HUES64 (cell line): ENCODE measurements around the gene MICAL3.

Experiments
- H3K27ac ChIP-seq: 2 replicates; pipeline ENCODE4 v1.7.0; 2013; ENCODE audit warnings: low read depth, low read length, inconsistent platforms
- H3K27me3 ChIP-seq: 2 replicates; pipeline ENCODE4 v1.6.1; 2013; ENCODE audit warnings: mild to moderate bottlenecking, low read length; ENCODE audit not compliant: insufficient read depth
- H3K36me3 ChIP-seq: 2 replicates; pipeline ENCODE4 v1.6.1; 2013; ENCODE audit warnings: mild to moderate bottlenecking, low read length; ENCODE audit not compliant: insufficient read depth
- H3K4me1 ChIP-seq: 2 replicates; pipeline ENCODE4 v1.6.1; 2013; ENCODE audit warnings: mild to moderate bottlenecking, low read length, moderate library complexity; ENCODE audit not compliant: insufficient read depth
- H3K4me3 ChIP-seq: 2 replicates; pipeline ENCODE4 v1.5.1; 2013; ENCODE audit warnings: mild to moderate bottlenecking, low read length, moderate library complexity
- H3K9ac ChIP-seq: 2 replicates; pipeline ENCODE4 v1.6.1; 2013; ENCODE audit warnings: mild to moderate bottlenecking, low read depth, low read length
- H3K9me3 ChIP-seq: 2 replicates; pipeline ENCODE4 v1.6.1; 2013; ENCODE audit warnings: low read depth, low read length; ENCODE audit not compliant: insufficient read depth
- WGBS: fragments of 150-250, 120-280 bp; methylation state at CpG from one replicate; pipeline ENCODE4 v1.1.7; 2013; ENCODE audit warnings: missing lambda C conversion rate; 5-methylcytosine and 5-hydroxymethylcytosine counted together

The MICAL3 gene

DNA sequence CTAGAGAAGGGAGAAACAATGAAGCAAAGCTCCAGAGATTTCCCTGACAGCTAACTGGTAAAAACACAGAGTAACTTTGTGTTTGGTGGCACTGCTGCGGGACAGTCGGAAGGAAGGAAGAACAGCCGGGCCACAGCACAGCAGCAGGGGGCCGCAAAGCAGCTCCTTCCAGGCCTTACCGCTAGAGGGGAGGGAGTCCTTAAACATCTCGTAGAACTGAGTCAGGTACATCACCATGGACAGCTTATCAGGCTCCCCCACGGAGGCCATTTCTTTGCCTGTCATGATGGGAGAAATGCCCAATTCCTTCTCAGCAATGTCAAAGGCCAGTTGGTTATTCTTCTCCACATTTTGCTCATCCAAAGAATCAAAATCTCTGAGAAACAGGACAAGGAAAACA is 135.5 kb downstream of the MICAL3 start:
- Histone ChIP-seq H3K4me1 (no peaks in the 10 kb centered on the region), H3K36me3 (peaks cover 59% of the 10 kb centered on the region), H3K4me3 (no peak overlapping the region), H3K9ac (no peak overlapping the region), H3K27ac (no peak overlapping the region), H3K9me3 (no peaks in the 10 kb centered on the region), H3K27me3 (no peaks in the 10 kb centered on the region)
- WGBS, result 51% methylated on average over 7 of the region's 7 CpGs

DNA sequence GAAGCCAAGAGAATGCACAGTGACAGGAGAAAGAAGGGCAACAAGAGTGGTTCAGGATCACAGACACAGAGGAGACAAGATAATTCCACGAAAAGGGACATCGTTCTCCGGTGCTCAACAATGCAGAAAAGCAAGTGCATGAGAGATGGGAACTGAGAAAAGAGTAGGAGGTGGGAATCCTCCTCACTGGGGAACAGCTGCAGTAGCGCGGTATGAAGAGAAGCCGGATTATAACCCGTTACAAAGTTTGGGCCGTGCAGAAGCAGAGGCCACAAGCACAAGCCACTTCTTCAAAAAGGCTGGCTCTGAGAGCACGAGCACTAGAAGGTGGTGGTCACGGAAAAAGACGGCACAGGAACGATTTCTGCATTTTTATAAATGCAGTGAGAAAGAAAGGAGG is 135.9 kb downstream of the MICAL3 start:
- H3K27ac ChIP-seq, result no peak overlapping the region
- no peaks in the 10 kb centered on the region for H3K27me3 ChIP-seq
- peaks cover 56% of the 10 kb centered on the region for H3K36me3 ChIP-seq
- H3K4me3 ChIP-seq, result no peak overlapping the region
- no peaks in the 10 kb centered on the region for H3K9me3 ChIP-seq
- no peaks in the 10 kb centered on the region for H3K4me1 ChIP-seq
- no peak overlapping the region for H3K9ac ChIP-seq
- WGBS, result 90% methylated on average over 12 of the region's 12 CpGs

DNA sequence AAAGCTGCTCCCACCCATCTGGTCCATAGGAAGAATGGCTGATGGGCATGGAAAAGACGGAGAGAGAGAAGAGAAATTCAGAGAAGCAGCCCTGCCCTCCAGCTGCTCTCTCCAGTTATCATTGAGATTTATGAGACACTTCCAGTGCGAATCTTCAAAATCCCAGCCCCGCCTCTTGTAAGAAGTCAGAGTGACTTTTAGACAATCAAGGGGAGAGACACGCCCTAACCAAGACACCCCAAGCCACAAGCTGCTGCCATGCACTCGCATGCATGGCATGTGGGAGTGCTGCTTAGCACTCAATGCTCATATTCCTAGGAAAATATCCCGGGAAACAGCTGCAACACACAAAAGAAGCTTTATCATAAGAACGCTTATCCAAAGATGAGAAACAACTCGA is 139.5 kb downstream of the MICAL3 start:
- H3K9me3 ChIP-seq, result no peaks in the 10 kb centered on the region
- peaks cover 25% of the 10 kb centered on the region for H3K27me3 ChIP-seq
- H3K4me3 ChIP-seq, result no peak overlapping the region
- H3K4me1 ChIP-seq, result no peaks in the 10 kb centered on the region
- 94% methylated on average over 8 of the region's 8 CpGs for WGBS
- no peak overlapping the region for H3K9ac ChIP-seq
- no peak overlapping the region for H3K27ac ChIP-seq
- peaks cover 35% of the 10 kb centered on the region for H3K36me3 ChIP-seq

DNA sequence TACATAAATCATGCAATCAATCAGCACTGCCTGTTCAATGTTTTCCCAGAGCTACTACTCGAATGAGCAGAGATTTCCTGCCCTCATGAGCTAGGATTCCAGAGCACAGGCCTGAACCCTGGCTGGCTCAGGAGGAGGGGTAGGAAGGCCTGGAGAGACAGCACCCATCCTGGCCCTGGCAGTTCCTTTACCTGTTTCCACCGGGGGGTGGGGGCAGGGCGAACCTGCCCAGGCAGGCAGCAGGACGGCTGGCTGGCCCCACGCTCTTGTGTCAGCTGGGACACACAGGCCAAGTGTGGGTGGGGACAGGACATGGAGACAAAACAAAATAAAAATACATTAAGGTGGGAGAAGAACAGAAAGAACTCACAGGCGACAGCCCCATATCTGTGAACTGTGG is 140.3 kb downstream of the MICAL3 start:
- no peak overlapping the region for H3K4me3 ChIP-seq
- H3K27me3 ChIP-seq, result peaks cover 33% of the 10 kb centered on the region
- no peaks in the 10 kb centered on the region for H3K4me1 ChIP-seq
- no peak overlapping the region for H3K9ac ChIP-seq
- 86% methylated on average over 5 of the region's 6 CpGs for WGBS
- H3K27ac ChIP-seq, result no peak overlapping the region
- H3K36me3 ChIP-seq, result peaks cover 34% of the 10 kb centered on the region
- no peaks in the 10 kb centered on the region for H3K9me3 ChIP-seq

DNA sequence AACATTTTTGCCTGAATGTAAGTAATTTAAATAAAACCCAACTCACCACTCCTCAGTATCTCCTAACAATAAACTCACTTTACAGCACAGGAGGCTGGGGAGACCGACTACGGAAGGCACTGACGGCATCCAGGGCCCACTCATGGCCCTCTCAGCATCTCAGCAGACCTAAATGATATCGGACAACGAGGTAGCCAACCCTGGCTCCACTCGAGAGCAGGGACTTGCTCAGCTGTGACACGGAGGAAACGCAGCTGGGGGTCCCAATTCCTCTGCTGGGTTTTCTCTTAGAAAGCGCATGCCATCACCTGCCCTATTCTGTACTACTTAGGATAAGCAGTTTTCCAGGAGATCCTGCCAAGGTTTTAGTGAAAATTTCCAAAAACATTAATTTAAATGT is 141.0 kb downstream of the MICAL3 start:
- no peak overlapping the region for H3K27ac ChIP-seq
- 95% methylated on average over 9 of the region's 9 CpGs for WGBS
- H3K4me3 ChIP-seq, result no peak overlapping the region
- H3K9ac ChIP-seq, result no peak overlapping the region
- H3K27me3 ChIP-seq, result peaks cover 40% of the 10 kb centered on the region
- no peaks in the 10 kb centered on the region for H3K4me1 ChIP-seq
- H3K9me3 ChIP-seq, result no peaks in the 10 kb centered on the region
- peaks cover 27% of the 10 kb centered on the region for H3K36me3 ChIP-seq

DNA sequence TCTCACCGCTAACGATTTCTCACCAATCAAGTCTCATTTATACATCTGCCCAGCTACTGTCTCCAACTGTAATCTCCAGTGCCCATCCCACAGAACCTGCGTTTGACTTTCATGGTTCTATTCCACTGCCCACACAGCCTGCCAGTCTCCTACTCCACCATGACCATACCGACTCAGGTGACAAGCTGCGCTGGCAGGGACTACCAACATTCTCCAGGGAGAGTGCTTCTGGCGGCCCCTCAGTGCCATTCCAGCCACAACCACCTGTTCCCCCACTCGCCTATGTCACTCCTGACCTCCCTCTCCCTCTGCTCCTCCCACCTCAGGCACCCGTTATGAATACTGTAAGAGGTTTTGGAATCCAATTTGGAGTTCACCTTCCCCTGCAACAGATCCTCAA is 141.6 kb downstream of the MICAL3 start:
- Histone ChIP-seq H3K4me3 (no peak overlapping the region), H3K9ac (no peak overlapping the region), H3K9me3 (no peaks in the 10 kb centered on the region), H3K36me3 (peaks cover 21% of the 10 kb centered on the region), H3K4me1 (no peaks in the 10 kb centered on the region), H3K27ac (no peak overlapping the region), H3K27me3 (peaks cover 46% of the 10 kb centered on the region)
- 94% methylated on average over 8 of the region's 8 CpGs for WGBS

DNA sequence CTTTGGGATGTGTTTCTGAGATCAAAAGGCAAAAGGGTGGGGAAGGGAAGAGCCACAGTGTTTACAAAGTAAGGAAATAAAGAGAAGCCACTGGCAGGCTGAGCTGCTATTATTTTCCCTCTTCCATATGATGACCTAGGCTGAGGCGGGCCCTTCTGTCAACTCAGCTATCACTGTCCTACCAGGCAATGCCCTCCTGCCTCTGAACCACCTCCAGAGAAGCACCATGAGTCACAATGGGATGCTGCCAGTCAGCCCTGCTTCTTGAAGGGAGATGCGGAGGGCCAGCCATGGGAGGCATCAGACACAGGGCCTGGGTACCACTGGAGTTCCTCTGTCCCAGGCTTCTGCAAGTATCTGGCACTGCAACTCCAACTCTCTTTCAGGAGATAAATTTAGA is 142.2 kb downstream of the MICAL3 start:
- Histone ChIP-seq H3K27ac (no peak overlapping the region), H3K36me3 (peaks cover 15% of the 10 kb centered on the region), H3K4me1 (no peaks in the 10 kb centered on the region), H3K27me3 (peaks cover 52% of the 10 kb centered on the region), H3K9ac (no peak overlapping the region), H3K9me3 (no peaks in the 10 kb centered on the region), H3K4me3 (no peak overlapping the region)
- 96% methylated on average over 2 of the region's 2 CpGs for WGBS

DNA sequence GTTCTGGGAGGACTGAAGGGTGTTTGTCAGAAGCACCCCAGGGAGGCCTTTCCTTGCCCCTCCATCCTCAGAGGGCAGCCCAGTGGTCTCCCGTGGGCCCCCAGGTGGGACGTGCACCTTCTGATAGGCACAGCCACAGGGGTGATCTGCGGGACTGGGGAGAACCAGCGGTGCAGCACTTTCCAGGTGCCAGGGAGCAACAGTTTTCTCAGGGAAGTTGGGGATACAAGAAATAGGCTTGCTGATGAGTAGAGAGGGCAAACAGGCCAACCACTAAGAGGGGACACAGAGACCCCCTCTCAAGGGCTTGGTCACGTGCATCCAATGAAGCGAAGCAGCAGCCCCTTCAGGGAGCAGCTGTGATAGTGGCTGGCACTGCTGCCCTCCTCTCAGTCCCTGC is 143.0 kb downstream of the MICAL3 start:
- Histone ChIP-seq H3K36me3 (peaks cover 12% of the 10 kb centered on the region), H3K9ac (no peak overlapping the region), H3K9me3 (no peaks in the 10 kb centered on the region), H3K27ac (no peak overlapping the region), H3K4me1 (no peaks in the 10 kb centered on the region), H3K27me3 (peaks cover 60% of the 10 kb centered on the region), H3K4me3 (no peak overlapping the region)
- 97% methylated on average over 6 of the region's 6 CpGs for WGBS

DNA sequence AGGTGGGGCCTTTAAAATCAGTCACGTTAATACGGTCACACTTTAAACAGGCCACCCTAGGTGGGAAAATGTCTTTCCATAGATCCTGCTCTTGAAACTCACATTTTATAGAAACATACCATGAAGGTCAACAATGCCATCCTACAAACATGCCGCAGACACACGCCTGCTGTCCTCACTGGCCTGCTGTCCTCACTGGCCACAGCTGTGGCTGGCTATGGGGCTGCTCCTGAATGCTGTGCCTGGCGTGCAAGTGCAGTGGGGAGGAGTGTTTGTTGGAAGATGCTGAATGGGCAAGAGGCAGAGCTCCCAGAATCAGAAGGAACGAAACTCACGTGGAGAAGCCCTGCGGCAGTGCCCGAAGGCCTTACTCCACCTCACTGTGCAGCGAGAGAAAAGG is 143.9 kb downstream of the MICAL3 start:
- Histone ChIP-seq H3K4me3 (no peak overlapping the region), H3K9me3 (no peaks in the 10 kb centered on the region), H3K9ac (no peak overlapping the region), H3K36me3 (peaks cover 4% of the 10 kb centered on the region), H3K4me1 (no peaks in the 10 kb centered on the region), H3K27me3 (peaks cover 69% of the 10 kb centered on the region), H3K27ac (no peak overlapping the region)
- WGBS, result 93% methylated on average over 10 of the region's 10 CpGs

DNA sequence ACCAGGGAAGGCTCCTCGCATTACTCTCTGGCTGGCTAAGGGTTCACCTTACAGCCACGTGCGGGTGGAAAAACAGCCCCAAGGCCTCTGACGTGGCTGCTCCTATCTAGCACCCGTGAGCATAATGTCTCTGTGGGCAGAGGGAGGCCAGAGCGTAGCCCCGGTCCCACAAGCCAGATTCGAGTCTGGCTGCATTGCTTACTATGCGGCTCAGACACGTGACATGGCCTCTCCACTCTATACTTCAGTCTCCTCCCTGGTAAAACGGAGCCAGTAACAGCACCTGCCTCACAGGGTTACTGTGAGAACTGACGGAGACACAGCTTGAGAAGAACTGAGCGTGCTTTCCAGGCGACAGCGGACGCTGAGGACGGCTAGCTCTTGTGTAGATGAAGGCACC is 144.3 kb downstream of the MICAL3 start:
- Histone ChIP-seq H3K27ac (no peak overlapping the region), H3K27me3 (peaks cover 74% of the 10 kb centered on the region), H3K4me3 (no peak overlapping the region), H3K36me3 (peaks cover 6% of the 10 kb centered on the region), H3K9me3 (no peaks in the 10 kb centered on the region), H3K9ac (no peak overlapping the region), H3K4me1 (no peaks in the 10 kb centered on the region)
- WGBS, result 93% methylated on average over 17 of the region's 17 CpGs

DNA sequence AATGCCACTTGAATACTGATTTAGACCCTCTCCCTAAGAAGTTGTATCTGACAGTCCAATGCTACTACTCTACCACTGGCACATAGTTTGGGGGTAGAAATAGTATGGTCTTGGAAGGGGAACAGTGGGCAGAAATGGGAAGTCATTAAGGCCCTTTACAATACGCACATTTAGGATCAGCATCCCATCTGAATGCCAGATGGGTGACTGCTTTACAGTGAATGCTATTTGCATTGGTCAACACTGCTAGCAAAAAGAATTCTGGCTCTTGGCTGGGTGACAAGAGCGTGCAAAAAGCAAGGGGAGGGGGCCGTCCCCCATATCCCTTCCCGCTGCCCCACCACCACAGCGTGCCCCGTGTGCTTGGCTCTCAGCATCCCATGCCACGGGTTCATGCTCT is 145.4 kb downstream of the MICAL3 start:
- H3K27me3 ChIP-seq, result peaks cover 84% of the 10 kb centered on the region
- no peaks in the 10 kb centered on the region for H3K4me1 ChIP-seq
- 94% methylated on average over 7 of the region's 7 CpGs for whole genome bisulfite sequencing
- no peak overlapping the region for H3K9ac ChIP-seq
- peaks cover 7% of the 10 kb centered on the region for H3K36me3 ChIP-seq
- H3K9me3 ChIP-seq, result no peaks in the 10 kb centered on the region
- H3K4me3 ChIP-seq, result no peak overlapping the region
- no peak overlapping the region for H3K27ac ChIP-seq

DNA sequence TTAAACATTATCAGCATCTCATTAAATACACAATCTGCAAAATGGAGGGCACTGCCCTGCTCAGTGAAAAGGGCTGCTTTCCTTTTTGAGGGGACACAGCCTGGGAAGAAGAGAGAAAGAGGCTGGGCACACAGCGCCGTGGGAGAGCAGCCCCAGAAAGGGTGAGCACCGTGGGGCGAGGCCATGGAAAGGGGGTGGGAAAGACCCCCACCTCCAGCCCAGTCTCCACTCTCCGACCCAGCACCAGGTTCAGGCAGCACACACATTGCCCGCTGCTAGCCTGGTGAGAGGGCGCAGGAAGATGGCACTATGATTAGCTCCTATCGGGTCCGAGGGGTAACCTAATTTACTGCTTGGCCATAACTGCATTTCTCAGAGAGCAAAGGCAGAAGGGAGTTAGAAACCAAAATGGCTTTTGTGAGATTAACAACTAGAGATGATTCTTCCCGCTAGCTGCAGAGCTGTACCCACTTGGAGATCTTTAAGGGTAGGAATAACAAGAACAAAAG is 146.1 kb downstream of the MICAL3 start:
- H3K27me3 ChIP-seq, result peaks cover 91% of the 10 kb centered on the region
- 93% methylated on average over 8 of the region's 10 CpGs for WGBS

More for the DNA sequence above, 146.1 kb downstream of the MICAL3 start:
- no peak overlapping the region for H3K9ac ChIP-seq
- H3K4me3 ChIP-seq, result no peak overlapping the region
- no peaks in the 10 kb centered on the region for H3K4me1 ChIP-seq
- no peak overlapping the region for H3K27ac ChIP-seq
- peaks cover 5% of the 10 kb centered on the region; the same call in 1 of the 2 replicates for H3K36me3 ChIP-seq
- no peaks in the 10 kb centered on the region for H3K9me3 ChIP-seq
